Ovary (tissue), 9 donors: ENCODE measurements around the gene PAFAH1B1. TPM values are rescaled to one million over a fixed set of nuclear protein-coding genes. Genes with fewer than 3 reads are reported as not detected.

Experiments
- DNase-seq, 5 donors: peaks; one replicate each; pipeline ENCODE4 v3.0.0-alpha.2; 2019 to 2020
- H3K27ac ChIP-seq, 2 donors: fragments of 200-600 bp; one replicate each; pipeline versions ENCODE4 v1.5.1 to v1.8.0; 2019 to 2022
- H3K27me3 ChIP-seq: fragments of 200-600 bp; one replicate; pipeline ENCODE4 v1.8.0; 2022
- H3K36me3 ChIP-seq: fragments of 200-600 bp; sonication (generic); one replicate; pipeline ENCODE4 v1.5.1; 2019
- H3K4me1 ChIP-seq: one replicate; pipeline ENCODE4 v1.8.1; 2013; ENCODE audit warnings: mild to moderate bottlenecking, moderate library complexity; ENCODE audit not compliant: insufficient read depth
- H3K4me3 ChIP-seq: fragments of 200-600 bp; sonication (generic); one replicate; pipeline ENCODE4 v1.5.1; 2017
- H3K9me3 ChIP-seq, 2 donors: fragments of 200-600 bp in 1 of 2; sonication (generic) in 1 of 2; one replicate each; pipeline versions ENCODE4 v1.5.1 to v1.8.1; 2013 to 2019; ENCODE audit warnings: mild to moderate bottlenecking in 1 of 2, moderate library complexity in 1 of 2
- CTCF ChIP-seq, 3 donors: fragments of 450-650 bp in 2 of 3; fragments of 200-600 bp in 1 of 3; IDR thresholded peaks; one replicate each; pipeline versions ENCODE4 v1.5.1 to v1.8.0; 2016 to 2022; ENCODE audit warnings: antibody characterized with exemption in 3 of 3, mild to moderate bottlenecking in 1 of 3
- EP300 ChIP-seq: sonication (generic); formaldehyde crosslinking; IDR thresholded peaks from one replicate; pipeline ENCODE4 v1.6.1; 2017; ENCODE audit warnings: antibody characterized with exemption
- POLR2A ChIP-seq: fragments of 450-650 bp; IDR thresholded peaks from one replicate; pipeline ENCODE4 v1.6.1; 2017; ENCODE audit warnings: antibody characterized with exemption, mild to moderate bottlenecking, moderate library complexity
- WGBS, 3 donors: extraction: QIAGEN DNeasy Blood & Tissue Kit in 1 of 3; methylation state at CpG; one replicate each; pipeline versions ENCODE4 v1.1.5 to v1.1.7; 2013 to 2017; 5-methylcytosine and 5-hydroxymethylcytosine counted together
- intact Hi-C, 4 donors: fragments of 100-400 bp; cut with DNase I; formaldehyde crosslinking; loops; one replicate each; pipeline versions ENCODE4 v1.11.0 to v1.15.1; 2022 to 2023
- microRNA-seq, 3 donors: library from miRNA; unstranded; fragments of <30 nt; microRNA quantifications; one replicate each; pipeline versions ENCODE4 to v1.2.0, GENCODE V29; 2019 to 2020
- polyA plus RNA-seq, 2 donors: library from polyadenylated mRNA; stranded (reverse); fragments of 200-250 nt in 1 of 2; fragments of 350-450 nt in 1 of 2; fragmentation: Illumina TruSeq in 1 of 2; extraction: RNeasy Lipid Tissue Mini Kit (QIAGEN cat#74804) in 1 of 2; gene quantifications; one replicate each; pipeline ENCODE4 v1.2.3, GENCODE V29; 2013 to 2014
- small RNA-seq: library from RNA; depleted of rRNA; stranded (forward); fragments of <200 nt; gene quantifications from one replicate; pipeline ENCODE3, GENCODE V24; 2016
- total RNA-seq, 7 donors: library from RNA; depleted of rRNA in 2 of 7; stranded (reverse); fragments of >200 nt in 2 of 7; fragmentation: NEBNext Ultra II Directional in 3 of 7; extraction: Animal tissue kit (Norgen Biotek cat#: 25700) in 3 of 7; gene quantifications; one replicate each; pipeline versions ENCODE4 v1.1.0 to v1.2.4, GENCODE V29; 2016 to 2023
- donor health status: DM: no; HTN: no; CAD: no; lungs with moderate emphysema.
- donor health status: DM: no; HTN: no; CAD: no.
- donor health status: Bipolar disorder and iron deficiency.
- donor health status: DM: yes; HTN: yes; CAD: no.
- donor health status: DM: no; HTN: no; CAD: no.
- donor health status: DM: yes; HTN: yes; CAD: no.

Gene PAFAH1B1
- total and polyA plus RNA-seq, 9 donors: 36.5 to 125 (median 99.0) TPM

GRCh38 chr17:2731807-2732206, 138.4 kb downstream of the PAFAH1B1 start:
- H3K4me1 ChIP-seq: no peaks in the 10 kb centered on the region
- WGBS, 3 donors: 70 to 80% (median 75%) methylated on average over 10 of the region's 10 CpGs
- TF ChIP-seq CTCF (IDR thresholded peaks at IDR 0.05): no peak
- no peak for TF ChIP-seq EP300
- TF ChIP-seq POLR2A: no peak
- intact Hi-C loops: no loop called here
- H3K4me3 ChIP-seq: no peak overlapping the region
- H3K27me3 ChIP-seq: no peaks in the 10 kb centered on the region
- no peak overlapping the region for H3K27ac ChIP-seq
- DNase-seq: no peak
- H3K9me3 ChIP-seq: no peaks in the 10 kb centered on the region
- H3K36me3 ChIP-seq: no peaks in the 10 kb centered on the region

- no peaks in the 10 kb centered on the region for H3K27me3 ChIP-seq
- intact Hi-C loops: no loop called here
- no peaks in the 10 kb centered on the region for H3K36me3 ChIP-seq
- H3K27ac ChIP-seq: no peak overlapping the region
- no peak for DNase-seq
- 78 to 81% (median 79%) methylated on average over 10 of the region's 10 CpGs for WGBS, 3 donors
- H3K9me3 ChIP-seq: no peaks in the 10 kb centered on the region
- no peak overlapping the region for H3K4me3 ChIP-seq
- TF ChIP-seq POLR2A (no peak), EP300 (no peak), CTCF (IDR thresholded peaks at IDR 0.05) (no peak)
- H3K4me1 ChIP-seq: no peaks in the 10 kb centered on the region
Measured at GRCh38 chr17:2734939-2735338, 141.5 kb downstream of the PAFAH1B1 start.

Small RNA genes lying within 50 kb of the gene (microRNA-seq; reads per million reads assigned to microRNA genes)
- 0 to 0.16 (median 0) reads per million in 3 donors for gene MIR6776

Small RNA genes lying within 50 kb of the gene (small RNA-seq; reads per million reads assigned to genes)
- gene MIR6776 (not detected), gene RN7SL608P (not detected)

Other genes with a start within 250 kb of the PAFAH1B1 start
- gene MNT, start 192.6 kb upstream of the PAFAH1B1 start, total RNA-seq: 10 to 100 TPM in 6 of 7 donors, 1 to 10 TPM in 1; 5.4 to 37.0 (median 27.3) TPM
- gene MNT, start 192.6 kb upstream of the PAFAH1B1 start, polyA plus RNA-seq: 10 to 100 TPM in 1 of 2 donors, 1 to 10 TPM in 1; 5.0 to 15.4 TPM
- gene METTL16, start 81.8 kb upstream of the PAFAH1B1 start, total RNA-seq: 10 to 100 TPM; 18.4 to 69.1 (median 42.7) TPM
- gene METTL16, start 81.8 kb upstream of the PAFAH1B1 start, polyA plus RNA-seq: 10 to 100 TPM; 26.3 to 26.8 TPM
- gene CLUH, start 118.1 kb downstream of the PAFAH1B1 start, total RNA-seq: 10 to 100 TPM; 19.6 to 57.9 (median 46.6) TPM
- 10 to 100 TPM; 11.5 to 19.6 TPM for gene CLUH, start 118.1 kb downstream of the PAFAH1B1 start, polyA plus RNA-seq
- 1 to 10 TPM in 1 of 7 donors, under 1 TPM in 6; 0.08 to 1.1 (median 0.24) TPM for gene CCDC92B, start 156.0 kb downstream of the PAFAH1B1 start, total RNA-seq
- under 1 TPM; 0.07 TPM for gene CCDC92B, start 156.0 kb downstream of the PAFAH1B1 start, polyA plus RNA-seq
- 10 to 100 TPM in 6 of 7 donors, 1 to 10 TPM in 1; 8.4 to 15.4 (median 12.7) TPM for gene RAP1GAP2, start 202.8 kb downstream of the PAFAH1B1 start, total RNA-seq
- 1 to 10 TPM; 4.3 to 4.4 TPM for gene RAP1GAP2, start 202.8 kb downstream of the PAFAH1B1 start, polyA plus RNA-seq